Activated CD4-positive, alpha-beta T cell treated with anti-CD3 and anti-CD28 coated beads, Interleukin-2, amount 50 U/mL, for 24 hours (primary cell): ENCODE data around the gene ADAMTS13.
A peak's percentile ranks its signal among the peaks of the same experiment; 100 is the strongest.
"Not testable (repeated sequence)": the region's sequence is repeated elsewhere in the genome, so short reads cannot be mapped to it uniquely, and the experiment has no call there.

ENCODE experiments used
- DNase-seq, 2 donors: peaks; one replicate each; pipeline ENCODE4 v3.0.0-alpha.2; 2020; ENCODE audit warnings: low read depth in 1 of 2, low spot score in 1 of 2

The ADAMTS13 gene

DNA sequence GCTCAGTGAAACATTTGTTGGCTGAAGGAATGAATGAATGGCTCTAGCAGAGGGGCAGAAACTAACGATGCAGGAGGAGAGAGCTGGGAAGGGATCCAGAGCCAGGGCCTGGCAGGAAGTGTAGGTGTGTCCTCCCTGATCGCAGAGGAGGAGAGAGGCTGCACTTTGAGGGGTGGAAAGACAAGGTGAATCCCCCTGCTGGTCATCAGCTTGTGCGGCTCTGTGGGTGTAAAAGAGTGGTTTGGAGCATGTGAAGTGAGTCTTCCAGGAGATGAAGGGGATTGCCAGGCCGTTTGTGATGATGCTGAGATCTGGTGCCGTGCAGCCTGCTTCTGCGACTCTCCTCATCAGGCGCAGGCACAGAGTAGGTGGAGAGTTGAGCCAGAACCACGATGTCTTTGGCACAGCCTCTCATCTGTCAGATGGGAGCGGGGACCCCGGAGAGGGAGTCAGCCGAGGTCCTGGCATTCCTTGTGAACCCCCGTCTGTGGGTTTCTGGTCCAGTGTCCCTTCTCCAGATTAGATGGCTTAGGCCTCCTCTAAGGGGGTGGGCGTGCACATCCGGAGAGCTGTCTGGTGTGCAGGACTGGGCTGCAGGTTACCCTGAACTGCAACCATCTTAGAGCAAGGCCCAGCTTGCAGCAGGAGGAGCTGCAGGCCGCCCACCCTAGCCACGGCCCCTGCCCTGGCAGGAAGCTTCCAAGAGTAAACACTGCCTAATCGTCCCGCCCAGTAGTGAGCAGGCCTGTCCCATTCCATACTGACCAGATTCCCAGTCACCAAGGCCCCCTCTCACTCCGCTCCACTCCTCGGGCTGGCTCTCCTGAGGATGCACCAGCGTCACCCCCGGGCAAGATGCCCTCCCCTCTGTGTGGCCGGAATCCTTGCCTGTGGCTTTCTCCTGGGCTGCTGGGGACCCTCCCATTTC, at the start of gene ADAMTS13:
Gene ADAMTS13, plus strand, starts transcription at position 753 of the 928 bp plus-strand sequence. Its CDS starts 77 bp downstream, at position 830.
- no peak for DNase-seq

DNA sequence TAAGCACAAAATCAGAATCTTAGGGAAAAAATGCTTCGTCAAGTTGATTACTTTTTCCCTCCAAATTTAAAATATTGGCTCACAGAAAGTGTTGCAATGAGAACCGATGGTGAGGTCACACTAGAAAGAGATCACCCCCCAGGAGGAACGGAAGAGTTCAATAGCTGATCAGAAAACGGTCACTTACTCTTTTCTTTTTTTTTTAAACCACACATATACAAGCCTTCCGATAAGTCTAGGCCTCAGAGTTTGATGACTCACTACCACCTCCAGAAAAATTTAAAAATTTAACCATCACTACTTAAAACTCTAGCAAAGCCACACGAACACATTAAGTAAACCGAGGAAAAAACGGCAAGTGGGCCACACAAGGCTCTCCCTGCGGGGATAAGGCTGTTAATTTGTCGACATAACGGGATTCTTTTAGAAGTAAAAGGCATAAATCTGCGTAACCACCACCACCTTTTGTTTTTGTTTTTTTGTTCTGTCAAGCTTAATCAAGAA, 47.5 kb upstream of the ADAMTS13 start:
- no peak for DNase-seq

DNA sequence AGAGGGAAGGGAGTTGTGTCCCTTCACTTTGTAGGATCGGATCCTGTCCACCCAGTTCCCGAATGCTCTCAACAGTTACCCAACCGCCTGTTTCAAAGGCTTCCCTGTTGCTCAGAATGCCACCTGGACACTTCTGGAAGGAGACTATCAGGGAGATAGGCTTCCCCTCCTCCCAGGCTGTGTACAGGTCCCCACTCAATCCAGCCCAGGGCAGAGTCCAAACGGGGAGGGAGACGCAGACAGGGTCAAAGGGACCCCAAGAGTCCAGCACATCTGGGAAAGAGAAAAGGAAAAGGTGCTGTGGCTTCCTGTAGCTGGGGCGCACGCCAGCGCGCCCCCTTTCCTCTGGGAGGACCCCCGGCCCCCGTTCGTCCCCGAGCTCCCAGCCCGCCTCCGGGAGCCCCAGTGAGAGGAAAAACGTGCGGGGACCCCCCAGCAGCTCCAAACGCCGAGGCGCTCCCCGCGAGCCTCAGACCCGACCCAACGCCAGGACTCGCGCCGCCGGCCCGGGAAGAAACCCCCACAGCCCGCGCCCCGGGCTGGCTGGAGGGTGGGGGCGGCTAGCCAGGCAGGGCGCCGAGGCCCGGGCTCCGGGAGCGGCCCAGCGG, 46.9 kb upstream of the ADAMTS13 start:
- no peak for DNase-seq

DNA sequence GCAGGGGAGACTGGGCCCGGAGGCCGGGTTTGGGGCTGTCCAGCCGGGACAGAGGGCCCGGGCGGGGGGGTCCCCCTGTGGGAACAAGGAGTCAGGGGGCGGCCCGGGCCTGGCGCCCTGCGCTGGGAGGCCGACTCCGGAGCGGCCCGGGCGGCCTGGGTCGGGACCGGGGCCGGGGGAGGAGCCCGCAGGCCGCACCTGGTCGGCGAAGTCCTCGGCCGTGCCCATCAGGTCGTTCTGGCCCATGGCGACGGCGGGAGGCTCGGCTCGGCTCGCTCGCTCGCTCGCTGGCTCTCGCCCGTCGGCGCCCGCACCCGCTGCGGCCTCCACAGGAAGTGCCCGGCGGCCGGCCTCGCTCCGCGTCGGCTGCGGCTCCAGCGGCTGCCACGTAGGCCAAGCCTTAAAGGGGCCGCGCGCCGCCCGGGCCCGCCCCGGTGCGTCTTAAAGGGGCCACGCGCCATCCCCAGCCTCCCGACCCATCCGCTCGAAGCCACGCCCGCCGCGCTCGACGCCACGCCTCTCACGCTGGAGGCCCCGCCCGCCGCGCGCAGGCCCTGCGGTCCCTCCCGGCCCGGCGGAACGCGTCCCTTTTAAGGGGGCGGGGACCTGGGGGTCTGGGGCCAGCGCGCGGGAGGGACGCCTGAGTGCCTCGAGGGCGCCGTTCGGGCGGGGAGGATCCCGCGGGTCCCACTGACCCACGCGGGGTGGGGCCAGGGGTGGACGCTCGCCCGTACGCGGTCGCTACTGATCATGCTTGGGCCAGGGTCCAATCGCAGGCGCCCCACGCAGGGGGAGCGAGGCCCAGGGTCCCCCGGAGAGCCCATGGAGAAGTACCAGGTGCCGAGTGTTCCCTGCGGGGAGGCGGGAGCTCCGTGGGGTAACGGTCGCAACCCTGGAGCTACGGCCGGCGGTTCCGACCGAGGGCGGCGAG, 46.2 kb upstream of the ADAMTS13 start, which contains the start of the genes STKLD1 and SURF4:
Gene STKLD1, plus strand, starts transcription at position 643 of the 931 bp plus-strand sequence. Its CDS starts 108 bp downstream, at position 751.
Gene SURF4, minus strand, starts transcription at position 337 of the 931 bp plus-strand sequence. Its CDS starts 91 bp downstream, at position 246.
- peak; percentile 90 to 96 for DNase-seq

DNA sequence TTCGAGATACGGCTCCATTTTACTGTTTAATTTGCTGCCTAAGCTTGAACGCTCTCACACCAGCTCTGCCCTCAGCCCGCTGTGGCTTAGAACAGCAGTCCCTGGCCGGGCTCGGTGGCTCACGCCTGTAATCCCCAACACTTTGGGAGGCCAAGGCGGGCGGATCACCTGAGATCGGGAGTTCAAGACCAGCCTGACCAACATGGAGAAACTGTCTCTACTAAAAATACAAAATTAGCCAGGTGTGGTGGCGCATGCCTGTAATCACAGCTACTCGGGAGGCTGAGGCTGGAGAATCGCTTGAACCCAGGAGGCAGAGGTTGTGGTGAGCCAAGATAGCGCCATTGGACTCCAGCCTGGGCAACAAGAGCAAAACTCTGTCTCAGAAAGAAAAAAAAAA, 44.9 kb upstream of the ADAMTS13 start:
- DNase-seq = not testable (repeated sequence)

DNA sequence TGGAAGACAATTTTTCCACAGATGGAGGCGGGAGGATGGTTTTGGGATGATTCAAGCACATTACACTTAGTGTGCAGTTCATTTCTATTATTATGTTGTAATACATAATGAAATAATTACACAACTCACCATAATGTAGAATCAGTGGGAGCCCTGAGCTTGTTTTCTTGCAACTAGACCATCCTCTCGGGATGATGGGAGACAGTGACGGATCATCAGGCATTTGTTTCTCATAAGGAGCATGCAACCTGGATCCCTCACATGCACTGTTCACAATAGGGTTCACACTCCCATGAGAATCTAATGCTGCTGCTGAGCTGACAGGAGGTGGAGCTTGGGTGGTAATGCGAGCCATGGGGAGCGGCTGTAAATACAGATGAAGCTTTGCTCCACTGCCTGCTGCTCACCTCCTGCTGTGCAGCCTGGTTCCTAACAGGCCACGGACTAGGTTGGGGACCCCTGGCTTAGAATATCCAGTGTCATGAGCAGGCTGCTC, 44.4 kb upstream of the ADAMTS13 start:
- no peak for DNase-seq

DNA sequence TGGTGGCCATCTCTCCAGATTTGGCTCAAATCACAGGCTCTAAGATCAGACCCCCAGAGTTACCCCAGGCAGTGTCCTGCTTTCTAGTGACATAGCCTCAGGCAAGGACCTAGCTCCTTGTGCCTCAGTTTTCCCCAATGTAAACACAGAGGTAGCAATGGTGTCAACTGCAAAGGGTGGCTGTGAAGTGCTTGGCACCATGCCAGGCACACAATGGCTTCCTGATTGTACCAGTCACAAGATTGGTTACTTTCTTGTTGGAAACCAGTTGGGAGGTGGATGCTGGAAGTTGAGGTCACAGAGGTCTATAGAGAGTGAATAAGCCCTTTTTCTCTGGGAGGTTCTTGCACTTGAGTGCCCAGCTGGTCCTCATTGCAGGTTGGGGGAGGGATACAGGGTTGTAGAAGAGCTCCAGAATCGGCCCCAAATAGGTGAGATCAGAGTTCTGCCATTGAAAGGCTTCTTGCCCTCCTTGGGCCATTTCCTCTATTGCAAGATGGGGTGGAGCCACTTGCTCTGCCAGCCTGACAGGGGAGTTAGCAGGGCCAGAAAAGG, 43.7 kb upstream of the ADAMTS13 start:
- DNase-seq = no peak

DNA sequence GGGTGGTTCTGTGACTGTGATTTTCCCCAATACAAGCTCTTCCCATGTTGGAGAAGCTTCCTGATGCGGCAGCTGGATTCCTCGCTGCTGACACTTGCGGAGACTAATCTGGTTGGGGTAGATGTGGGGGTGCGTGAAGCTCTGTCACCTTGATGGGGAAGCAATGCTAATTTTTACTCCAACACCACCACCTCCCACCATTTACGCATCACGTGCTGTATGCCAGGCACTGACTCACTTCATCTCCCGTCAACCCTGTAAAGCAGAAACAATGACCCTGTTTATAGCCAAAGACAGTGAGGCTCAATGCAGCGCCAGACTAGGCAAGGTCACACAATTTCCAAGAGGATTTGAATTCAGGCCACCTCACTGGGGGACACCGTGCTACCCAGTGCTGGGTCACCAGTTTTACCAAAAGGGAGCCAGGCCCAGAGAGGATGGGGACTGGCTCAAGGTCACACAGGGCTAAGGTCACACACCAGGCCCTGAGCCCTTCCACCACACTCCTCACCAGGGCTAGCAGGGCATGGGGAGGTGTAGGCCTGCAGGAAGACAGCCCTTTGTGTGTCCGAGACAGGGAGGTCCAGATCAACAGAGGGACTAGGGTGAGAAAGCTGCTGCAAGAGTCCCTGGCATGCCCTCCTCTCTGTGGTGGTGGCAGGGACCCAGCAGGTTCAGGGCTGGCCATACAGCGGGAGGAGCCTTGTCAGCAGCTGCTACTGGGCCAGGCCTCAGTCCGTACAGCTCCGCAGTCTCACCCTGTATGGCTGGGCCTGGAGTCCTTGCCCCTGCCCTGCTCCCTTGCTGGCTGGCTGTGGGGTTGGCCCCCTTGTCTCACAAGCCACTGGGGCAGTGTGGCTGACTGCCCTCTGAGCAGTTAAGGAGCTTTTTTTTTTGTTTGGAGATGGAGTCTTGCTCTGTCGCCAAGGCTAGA, 42.7 kb upstream of the ADAMTS13 start:
- DNase-seq = no peak

- DNase-seq = no peak
Measured at GRCh38 chr9:133380734-133381133, 41.4 kb upstream of the ADAMTS13 start.

DNA sequence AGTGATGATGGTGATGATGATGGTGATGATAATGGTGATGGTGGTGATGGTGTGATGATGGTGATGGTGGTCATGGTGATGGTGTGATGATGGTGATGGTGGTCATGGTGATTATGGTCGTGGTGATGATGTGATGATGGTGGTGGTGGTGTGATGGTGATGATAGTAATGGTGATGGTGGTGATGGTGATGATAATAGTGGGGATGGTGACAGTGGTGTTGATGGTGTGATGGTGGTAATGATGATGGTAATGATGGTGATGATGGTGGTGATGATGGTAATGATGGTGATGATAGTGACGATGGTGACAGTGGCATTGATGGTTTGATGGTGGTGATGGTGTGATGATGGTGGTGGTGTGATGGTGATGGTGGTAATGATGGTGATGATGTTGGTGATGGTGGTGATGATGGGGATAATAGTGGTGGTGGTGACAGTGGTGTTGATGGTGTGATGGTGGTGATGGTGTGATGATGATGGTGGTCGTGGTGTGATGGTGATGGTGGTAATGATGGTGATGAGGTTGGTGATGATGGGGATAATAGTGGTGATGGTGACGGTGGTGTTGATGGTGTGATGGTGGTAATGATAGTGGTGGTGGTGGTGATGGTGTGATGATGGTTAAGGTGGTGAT, 39.5 kb upstream of the ADAMTS13 start:
- no peak for DNase-seq

DNA sequence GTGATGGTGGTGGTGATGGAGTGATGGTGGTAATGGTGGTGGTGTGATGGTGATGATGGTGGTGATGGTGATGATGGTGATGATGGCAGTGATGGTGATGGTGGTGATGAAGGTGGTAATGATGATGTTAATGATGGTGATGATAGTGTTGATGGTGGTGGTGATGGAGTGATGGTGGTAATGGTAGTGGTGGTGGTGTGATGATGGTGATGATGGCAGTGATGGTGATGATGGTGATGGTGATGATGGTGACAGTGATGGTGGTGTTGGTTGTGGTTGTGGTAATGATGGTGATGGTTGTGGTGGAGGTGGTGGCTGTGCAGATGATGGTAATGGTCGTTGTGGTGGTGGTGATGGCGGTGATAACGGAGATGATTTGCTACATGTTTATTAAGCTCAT, 38.7 kb upstream of the ADAMTS13 start:
- DNase-seq = no peak

DNA sequence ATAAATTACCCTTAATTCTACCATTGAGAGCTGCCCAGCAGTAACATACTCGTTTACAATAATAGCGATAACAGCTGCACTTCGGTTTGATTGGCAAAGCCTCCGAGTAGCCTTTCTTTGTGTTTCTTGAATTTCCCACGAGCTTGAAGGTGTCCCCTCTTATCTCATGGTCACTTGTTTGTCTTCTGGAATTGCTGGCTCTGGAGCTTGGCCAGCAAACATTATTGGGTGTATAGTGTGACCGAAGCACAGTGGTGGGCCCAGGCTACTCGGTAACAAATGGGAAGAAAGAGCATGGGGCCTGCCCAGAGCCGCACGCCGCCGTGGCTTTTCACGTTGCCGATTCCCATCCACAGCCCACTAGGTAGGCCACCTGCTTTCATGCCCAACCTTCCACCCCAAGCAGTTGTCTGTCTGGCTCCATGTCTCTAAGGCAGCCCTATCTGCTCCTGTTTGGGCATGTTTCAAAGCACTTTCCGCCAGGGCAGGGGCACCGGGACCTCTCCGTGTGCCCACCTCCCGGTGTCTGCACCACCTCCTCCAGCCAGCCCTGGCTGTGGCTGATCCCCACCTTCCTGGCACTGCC, 37.3 kb upstream of the ADAMTS13 start:
- DNase-seq = no peak

DNA sequence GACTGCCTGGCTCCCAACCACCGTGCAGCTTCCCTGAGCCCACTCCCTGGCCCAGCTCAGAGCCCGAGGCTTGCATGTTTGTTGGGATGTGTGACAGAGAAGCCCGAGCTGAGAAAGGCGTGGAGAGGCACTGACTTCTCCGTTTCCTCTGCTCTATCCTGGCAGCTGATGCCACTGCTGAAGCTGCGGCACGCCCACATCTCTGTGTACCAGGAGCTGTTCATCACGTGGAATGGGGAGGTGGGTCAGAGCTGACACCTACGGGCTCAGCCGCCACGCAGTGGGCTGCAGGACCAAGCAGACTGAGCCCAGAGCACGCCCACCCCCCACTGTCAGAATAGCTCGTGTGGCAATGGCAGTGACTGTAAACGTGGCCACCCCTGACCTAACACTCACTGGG, 36.7 kb upstream of the ADAMTS13 start:
- DNase-seq = no peak

GRCh38 chr9:133386338-133386737, 35.8 kb upstream of the ADAMTS13 start:
- DNase-seq = no peak

DNA sequence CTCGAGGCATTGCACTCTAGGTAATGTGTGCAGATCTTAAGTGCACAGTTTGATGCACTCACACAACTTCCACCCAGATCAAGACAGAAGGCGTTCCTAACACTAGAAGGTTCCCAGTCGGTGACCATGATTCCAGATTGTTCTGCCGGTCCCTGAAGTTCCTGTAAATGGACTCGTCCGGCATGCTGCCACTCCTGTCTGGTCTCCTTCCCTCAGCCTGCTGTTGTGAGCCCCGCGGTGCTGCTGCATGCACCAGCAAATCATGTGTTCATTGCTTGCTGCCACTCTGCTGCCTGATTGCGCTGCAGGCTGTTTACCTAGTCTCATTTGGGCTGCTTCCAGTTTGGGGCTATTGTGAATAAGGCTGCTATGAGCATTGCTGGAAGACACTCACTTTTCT, 34.5 kb upstream of the ADAMTS13 start:
- DNase-seq = no peak

- no peak for DNase-seq
Measured at GRCh38 chr9:133389025-133389557, 33.1 kb upstream of the ADAMTS13 start.

DNA sequence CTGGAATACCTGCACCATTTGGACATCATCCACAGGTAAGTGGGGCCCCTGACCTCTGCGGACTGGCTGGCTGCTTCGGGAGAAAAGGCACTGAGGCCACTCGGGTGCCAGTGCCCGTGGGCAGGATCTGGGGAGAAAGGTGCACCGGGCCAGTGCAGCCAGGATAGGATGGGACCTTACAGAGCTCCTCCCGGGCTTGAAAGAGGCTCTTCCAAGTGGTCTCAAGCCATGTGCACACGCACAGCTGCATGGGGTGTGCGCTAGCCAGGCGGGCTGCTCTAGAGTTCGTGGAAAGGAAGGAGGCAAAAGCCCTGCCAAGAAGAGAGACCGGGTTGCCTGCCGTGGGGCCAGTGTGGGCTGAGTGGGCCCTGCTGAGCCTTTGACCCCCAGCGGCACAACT, 32.6 kb upstream of the ADAMTS13 start:
- DNase-seq = no peak

DNA sequence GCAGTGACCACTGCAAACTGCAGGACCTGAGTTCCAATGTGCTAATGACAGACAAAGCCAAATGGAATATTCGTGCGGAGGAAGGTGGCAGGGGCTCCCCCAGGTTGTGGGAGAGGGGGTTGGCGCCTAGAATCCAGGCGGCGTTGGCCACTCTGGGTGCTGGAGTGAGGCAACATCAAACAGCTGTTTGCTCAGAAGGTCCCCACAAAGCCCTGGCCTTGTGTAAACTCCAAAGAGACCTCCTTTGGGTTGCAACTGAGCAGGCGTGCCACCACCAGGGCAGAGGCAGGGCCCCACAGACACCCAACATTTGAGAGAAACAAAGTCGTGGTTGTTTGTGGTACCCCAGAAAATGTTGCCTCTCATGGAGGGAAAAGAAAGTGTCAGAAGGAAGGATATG, 31.5 kb upstream of the ADAMTS13 start:
- no peak for DNase-seq
